ENCODE measurements around the gene CNR2.

Gene CNR2

GRCh38 chr1:23953020-23953419, 39.9 kb upstream of the CNR2 start:
- no peak overlapping the region for H3K27ac ChIP-seq
- no peak for TF ChIP-seq ZFX (IDR thresholded peaks at IDR 0.05)
- TF ChIP-seq CTCF (conservative IDR thresholded peaks at IDR 0.05) = no peak

- no peak overlapping the region for H3K27ac ChIP-seq
- no peak for TF ChIP-seq ZFX (IDR thresholded peaks at IDR 0.05)
- no peak for TF ChIP-seq CTCF (conservative IDR thresholded peaks at IDR 0.05)
Observed at GRCh38 chr1:23947366-23947765, 34.2 kb upstream of the CNR2 start.

- no peak overlapping the region for H3K27ac ChIP-seq
- TF ChIP-seq ZFX (IDR thresholded peaks at IDR 0.05) = no peak
Observed at GRCh38 chr1:23936481-23937176, 23.5 kb upstream of the CNR2 start.

- TF ChIP-seq ZFX (IDR thresholded peaks at IDR 0.05) (no peak), CTCF (conservative IDR thresholded peaks at IDR 0.05) (no peak)
- H3K27ac ChIP-seq = no peak overlapping the region
Observed at GRCh38 chr1:23931491-23931880, 18.3 kb upstream of the CNR2 start.

DNA sequence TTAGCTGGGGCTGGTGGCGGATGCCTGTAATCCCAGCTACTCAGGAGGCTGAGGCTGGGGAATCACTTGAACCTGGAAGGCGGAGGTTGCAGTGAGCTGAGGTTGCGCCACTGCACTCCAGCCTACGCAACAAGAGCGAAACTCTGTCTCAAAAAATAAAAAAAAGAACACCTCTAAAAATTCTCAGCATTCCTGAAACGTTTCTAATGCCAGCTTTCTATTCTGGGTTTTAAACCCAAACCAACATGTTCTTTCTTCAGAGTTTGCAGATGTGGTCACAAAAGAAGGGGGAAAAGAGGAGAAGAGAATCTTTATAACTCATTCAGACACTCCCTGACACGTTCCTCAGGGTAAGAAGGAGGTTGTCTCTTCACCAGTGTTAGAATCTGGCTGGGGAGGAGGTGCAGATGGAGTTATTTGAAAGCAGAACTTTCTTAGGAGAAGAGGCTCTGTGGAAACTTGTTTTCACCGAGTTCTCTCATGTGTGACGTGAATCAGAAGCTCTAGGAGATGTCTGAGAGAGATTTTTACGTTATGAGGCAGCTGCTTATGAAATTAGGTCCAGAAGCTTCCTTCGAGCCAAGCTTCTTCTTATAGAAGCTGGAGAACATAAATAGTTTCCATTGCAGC, 17.8 kb upstream of the CNR2 start:
- TF ChIP-seq ZFX (IDR thresholded peaks at IDR 0.05) (no peak), CTCF (conservative IDR thresholded peaks at IDR 0.05) (no peak)
- H3K27ac ChIP-seq = no peak overlapping the region

GRCh38 chr1:23930270-23930669, 17.1 kb upstream of the CNR2 start:
- H3K27ac ChIP-seq = no peak overlapping the region
- no peak for TF ChIP-seq CTCF (conservative IDR thresholded peaks at IDR 0.05)
- TF ChIP-seq ZFX (IDR thresholded peaks at IDR 0.05) = no peak

- no peak overlapping the region for H3K27ac ChIP-seq
- no peak for TF ChIP-seq CTCF (conservative IDR thresholded peaks at IDR 0.05)
- no peak for TF ChIP-seq ZFX (IDR thresholded peaks at IDR 0.05)
Observed at GRCh38 chr1:23928789-23929188, 15.6 kb upstream of the CNR2 start.

- no peak overlapping the region for H3K27ac ChIP-seq
- TF ChIP-seq ZFX (IDR thresholded peaks at IDR 0.05) (no peak), CTCF (conservative IDR thresholded peaks at IDR 0.05) (no peak)
Observed at GRCh38 chr1:23927097-23927496, 13.9 kb upstream of the CNR2 start.

Measured in C4-2B (cell line).